ENCODE measurements around the gene RASEF.

GRCh38 chr9:83056911-83057310 lies 6.0 kb downstream of the RASEF start:
- TF ChIP-seq POLR2AphosphoS5 (IDR thresholded peaks at IDR 0.05; ENCODE audit: low read depth, low read length) (no peak), POLR2A (IDR thresholded peaks at IDR 0.05; ENCODE audit: low read depth, low read length) (no peak)

Measured in GM12892 (cell line).